Osteoblast (primary cell): ENCODE data around the gene PCDH9. TPM values are rescaled to one million over a fixed set of nuclear protein-coding genes. Genes with fewer than 3 reads are reported as not detected.

ENCODE experiments used
- DNase-seq: peaks from one replicate; pipeline ENCODE4 v3.0.0; 2011; ENCODE audit warnings: low spot score, mixed read lengths; ENCODE audit not compliant: insufficient read length; ENCODE audit errors: missing footprints
- H2AFZ ChIP-seq: 2 replicates; pipeline ENCODE4 v1.6.0; 2011; ENCODE audit warnings: mild to moderate bottlenecking, low read length
- H3K27ac ChIP-seq: 2 replicates; pipeline ENCODE4 v1.5.1; 2011; ENCODE audit warnings: mild to moderate bottlenecking, low read depth, low read length, moderate library complexity
- H3K27me3 ChIP-seq: 2 replicates; pipeline ENCODE4 v1.6.0; 2012; ENCODE audit warnings: mild to moderate bottlenecking, control low read depth, inconsistent platforms, low read length, moderate library complexity; ENCODE audit not compliant: insufficient read depth
- H3K36me3 ChIP-seq: 2 replicates; pipeline ENCODE4 v1.5.1; 2011; ENCODE audit warnings: mild to moderate bottlenecking, low read length, control low read depth, moderate library complexity; ENCODE audit not compliant: insufficient read depth
- H3K4me1 ChIP-seq: 2 replicates; pipeline ENCODE4 v1.5.1; 2011; ENCODE audit warnings: mild to moderate bottlenecking, low read length, control low read depth, moderate library complexity; ENCODE audit not compliant: insufficient read depth
- H3K4me2 ChIP-seq: 2 replicates; pipeline ENCODE4 v1.6.0; 2011; ENCODE audit warnings: mild to moderate bottlenecking, low read length; ENCODE audit not compliant: insufficient read depth
- H3K4me3 ChIP-seq: fragments of 200-600 bp; sonication (generic); 3 replicates; pipeline ENCODE4 v1.5.1; 2012; ENCODE audit warnings: mild to moderate bottlenecking, low read length, inconsistent platforms; ENCODE audit not compliant: insufficient read depth
- H3K79me2 ChIP-seq: 2 replicates; pipeline ENCODE4 v1.6.0; 2012; ENCODE audit warnings: mild to moderate bottlenecking, low read length, control low read depth, inconsistent platforms; ENCODE audit not compliant: insufficient read depth
- H3K9me3 ChIP-seq: 2 replicates; pipeline ENCODE4 v1.5.1; 2011; ENCODE audit warnings: low read depth, low read length, control low read depth
- H4K20me1 ChIP-seq: 2 replicates; pipeline ENCODE4 v1.6.0; 2012; ENCODE audit warnings: mild to moderate bottlenecking, low read length, control low read depth; ENCODE audit not compliant: insufficient read depth
- total RNA-seq: library from RNA; depleted of rRNA; stranded (reverse); fragments of >200 nt; gene quantifications from 2 replicates; pipeline ENCODE4 v1.2.3, GENCODE V29; 2012
- TF ChIP-seq, protein P1 (sequence below): IDR thresholded peaks from 2 replicates; pipeline ENCODE4 v1.5.1; 2011; ENCODE audit warnings: mild to moderate bottlenecking, low read depth, low read length, moderate library complexity; ENCODE audit errors: extremely low read depth

The PCDH9 gene
- total RNA-seq, 1 donor = 1.1 TPM

DNA sequence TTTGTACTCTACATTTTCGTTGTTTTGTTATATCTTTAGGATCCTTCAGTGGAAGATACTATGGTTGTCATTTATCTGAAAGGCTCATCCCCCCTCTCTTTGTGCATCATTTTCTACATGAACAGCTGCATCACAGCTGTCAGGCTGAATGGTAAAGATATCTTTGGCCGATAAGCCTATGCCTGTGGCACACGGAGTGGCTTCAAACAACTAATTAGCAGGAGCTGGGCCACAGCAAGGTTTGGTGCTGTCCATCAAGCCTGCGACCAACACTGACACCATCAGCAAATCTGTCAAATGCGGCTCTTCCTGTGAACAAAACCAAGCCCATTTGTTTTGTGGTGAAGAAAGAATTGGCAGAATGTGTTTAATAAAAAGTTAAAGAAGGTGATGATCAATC, 334.4 kb downstream of the PCDH9 start:
- Histone ChIP-seq H3K4me1 (no peaks in the 10 kb centered on the region), H3K4me2 (no peak overlapping the region), H4K20me1 (no peaks in the 10 kb centered on the region), H3K9me3 (no peaks in the 10 kb centered on the region), H3K36me3 (no peaks in the 10 kb centered on the region), H3K27ac (no peak overlapping the region), H3K27me3 (no peaks in the 10 kb centered on the region), H3K79me2 (no peaks in the 10 kb centered on the region), H2AFZ (no peak overlapping the region), H3K4me3 (no peak overlapping the region)
- TF ChIP-seq, protein P1, sequence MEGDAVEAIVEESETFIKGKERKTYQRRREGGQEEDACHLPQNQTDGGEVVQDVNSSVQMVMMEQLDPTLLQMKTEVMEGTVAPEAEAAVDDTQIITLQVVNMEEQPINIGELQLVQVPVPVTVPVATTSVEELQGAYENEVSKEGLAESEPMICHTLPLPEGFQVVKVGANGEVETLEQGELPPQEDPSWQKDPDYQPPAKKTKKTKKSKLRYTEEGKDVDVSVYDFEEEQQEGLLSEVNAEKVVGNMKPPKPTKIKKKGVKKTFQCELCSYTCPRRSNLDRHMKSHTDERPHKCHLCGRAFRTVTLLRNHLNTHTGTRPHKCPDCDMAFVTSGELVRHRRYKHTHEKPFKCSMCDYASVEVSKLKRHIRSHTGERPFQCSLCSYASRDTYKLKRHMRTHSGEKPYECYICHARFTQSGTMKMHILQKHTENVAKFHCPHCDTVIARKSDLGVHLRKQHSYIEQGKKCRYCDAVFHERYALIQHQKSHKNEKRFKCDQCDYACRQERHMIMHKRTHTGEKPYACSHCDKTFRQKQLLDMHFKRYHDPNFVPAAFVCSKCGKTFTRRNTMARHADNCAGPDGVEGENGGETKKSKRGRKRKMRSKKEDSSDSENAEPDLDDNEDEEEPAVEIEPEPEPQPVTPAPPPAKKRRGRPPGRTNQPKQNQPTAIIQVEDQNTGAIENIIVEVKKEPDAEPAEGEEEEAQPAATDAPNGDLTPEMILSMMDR = no peak
- DNase-seq = no peak

GRCh38 chr13:66895320-66895719, 334.8 kb downstream of the PCDH9 start:
- Histone ChIP-seq H2AFZ (no peak overlapping the region), H3K36me3 (no peaks in the 10 kb centered on the region), H3K4me2 (no peak overlapping the region), H3K4me1 (no peaks in the 10 kb centered on the region), H3K79me2 (no peaks in the 10 kb centered on the region), H4K20me1 (no peaks in the 10 kb centered on the region), H3K4me3 (no peak overlapping the region), H3K27me3 (no peaks in the 10 kb centered on the region), H3K9me3 (no peaks in the 10 kb centered on the region), H3K27ac (no peak overlapping the region)
- TF ChIP-seq, protein P1 = no peak
- peak; percentile 32 for DNase-seq

- H3K9me3 ChIP-seq = no peaks in the 10 kb centered on the region
- no peak for DNase-seq
Observed at GRCh38 chr13:66888698-66889097, 341.4 kb downstream of the PCDH9 start.

DNA sequence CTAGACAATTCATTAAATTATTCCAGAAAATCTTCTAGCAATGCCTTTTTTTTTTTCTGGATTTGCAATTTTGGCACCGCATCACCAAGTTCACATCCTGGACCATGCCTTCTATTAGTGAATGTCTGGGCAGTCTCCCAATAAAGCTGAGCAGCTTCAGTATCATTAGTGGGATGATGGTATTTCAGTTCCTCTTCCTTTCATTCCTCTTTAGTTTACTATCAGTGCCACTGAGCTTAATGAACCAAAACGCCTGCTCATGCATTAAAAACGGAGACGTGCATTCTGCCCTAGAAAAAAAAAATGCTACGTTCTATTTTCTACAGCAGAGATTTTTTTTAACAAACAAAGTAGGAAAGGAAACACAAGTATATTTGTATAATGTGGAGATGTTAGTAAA, 343.0 kb downstream of the PCDH9 start:
- H3K36me3 ChIP-seq = no peaks in the 10 kb centered on the region
- H2AFZ ChIP-seq = no peak overlapping the region
- H3K4me3 ChIP-seq = no peak overlapping the region
- no peaks in the 10 kb centered on the region for H4K20me1 ChIP-seq
- no peaks in the 10 kb centered on the region for H3K9me3 ChIP-seq
- TF ChIP-seq, protein P1 = no peak
- no peak overlapping the region for H3K27ac ChIP-seq
- H3K79me2 ChIP-seq = no peaks in the 10 kb centered on the region
- H3K4me1 ChIP-seq = no peaks in the 10 kb centered on the region
- H3K4me2 ChIP-seq = no peak overlapping the region
- DNase-seq = no peak
- H3K27me3 ChIP-seq = no peaks in the 10 kb centered on the region

More at GRCh38 chr13:66888698-66889097, 341.4 kb downstream of the PCDH9 start:
- Histone ChIP-seq H2AFZ (no peak overlapping the region), H3K4me1 (no peaks in the 10 kb centered on the region), H3K36me3 (no peaks in the 10 kb centered on the region), H3K79me2 (no peaks in the 10 kb centered on the region), H3K27ac (no peak overlapping the region), H4K20me1 (no peaks in the 10 kb centered on the region), H3K4me3 (no peak overlapping the region), H3K4me2 (no peak overlapping the region), H3K27me3 (no peaks in the 10 kb centered on the region)
- TF ChIP-seq, protein P1 = no peak
